Fibroblast of skin of left quadriceps (primary cell): ENCODE results near the gene LBX2.

Source experiments
- DNase-seq, 2 experiments: peaks; one replicate each; pipeline ENCODE4 v3.0.0-alpha.2; 2013; ENCODE audit warnings: low read depth in 2 of 2

The LBX2 gene

DNA sequence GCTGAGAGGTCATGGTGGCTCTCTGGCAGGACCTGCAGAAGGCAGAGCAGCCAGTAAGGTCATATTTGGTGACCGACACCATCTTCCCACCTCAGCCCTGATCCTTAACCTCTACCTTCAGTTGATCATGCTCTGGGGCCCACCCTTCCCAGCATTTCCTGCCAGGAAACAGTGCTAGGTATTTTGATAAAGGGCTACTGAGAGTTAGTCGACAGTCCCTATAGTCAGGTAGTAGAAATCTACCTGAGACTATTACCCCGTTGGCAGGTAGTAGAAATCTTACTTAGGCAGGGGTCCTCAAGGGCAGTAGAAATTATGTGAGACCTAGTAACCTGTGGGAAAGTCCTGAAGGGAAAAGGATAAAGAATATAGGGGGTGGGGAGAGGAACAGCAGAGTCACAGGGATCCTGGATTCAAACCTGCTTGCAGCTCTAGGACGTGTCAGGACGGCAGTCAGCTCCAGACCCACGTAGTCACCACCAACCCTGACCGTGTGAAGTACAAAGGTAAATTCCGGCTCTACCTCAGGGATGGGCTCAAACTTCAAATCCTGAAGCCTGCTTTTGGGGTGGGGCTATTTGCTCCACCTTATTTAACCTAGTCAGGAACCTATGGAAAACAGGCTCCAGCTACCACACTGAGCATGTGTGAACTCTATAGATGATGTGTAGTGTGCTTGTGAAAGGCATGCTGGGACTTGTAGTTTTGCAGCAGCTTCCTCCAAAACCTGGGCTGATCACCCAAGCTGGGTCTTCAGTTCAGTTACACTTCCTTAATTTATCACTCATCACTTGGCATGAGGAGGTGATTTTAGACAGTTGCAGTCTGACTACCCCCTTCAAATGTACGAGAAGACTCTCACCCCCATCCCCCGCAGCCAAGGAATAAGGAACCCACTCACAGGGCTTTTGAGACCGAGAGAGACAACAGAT lies 26.6 kb upstream of the LBX2 start, which contains the start of gene DQX1:
TSS of gene DQX1 (minus strand) at position 515 of the 932 bp plus-strand sequence. CDS start at position 13, 502 bp downstream.
- DNase-seq, result no peak

DNA sequence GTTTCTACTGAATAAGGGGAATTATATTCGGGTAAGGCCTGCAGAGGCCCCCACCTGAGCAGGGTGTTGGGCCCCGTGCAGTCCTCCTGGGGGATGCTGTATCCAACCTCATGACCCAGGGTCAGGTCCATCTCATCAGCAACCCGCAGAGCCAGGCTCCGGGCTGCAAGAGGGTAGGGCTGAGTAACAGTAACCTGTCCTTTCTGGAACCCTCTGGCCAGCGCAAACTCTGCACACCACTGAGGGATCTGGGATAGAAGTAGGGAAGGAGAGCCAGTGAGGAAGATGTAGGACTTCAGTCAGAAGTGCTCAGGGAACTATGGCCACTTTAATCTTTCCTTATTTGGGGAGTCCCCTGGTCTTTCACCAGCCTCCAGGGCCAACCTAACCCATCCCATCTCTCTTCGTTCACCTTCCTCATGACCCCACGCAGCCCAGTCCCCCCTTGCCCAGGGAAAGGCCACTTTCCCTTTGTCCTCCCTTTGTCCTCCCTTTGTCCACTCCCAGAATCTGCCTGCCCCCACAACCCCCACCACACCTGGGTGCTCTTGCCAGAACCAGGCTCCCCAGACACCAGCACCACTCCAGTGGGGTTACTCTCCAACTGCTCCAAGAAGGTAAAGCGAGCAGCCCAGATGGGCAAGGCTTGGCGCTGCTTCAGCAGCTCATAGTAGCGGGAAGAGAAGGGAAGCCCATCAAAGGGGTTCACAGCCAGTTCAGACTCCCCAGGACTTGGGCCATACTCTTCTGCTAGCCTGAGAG lies 25.7 kb upstream of the LBX2 start:
- DNase-seq, result no peak

DNA sequence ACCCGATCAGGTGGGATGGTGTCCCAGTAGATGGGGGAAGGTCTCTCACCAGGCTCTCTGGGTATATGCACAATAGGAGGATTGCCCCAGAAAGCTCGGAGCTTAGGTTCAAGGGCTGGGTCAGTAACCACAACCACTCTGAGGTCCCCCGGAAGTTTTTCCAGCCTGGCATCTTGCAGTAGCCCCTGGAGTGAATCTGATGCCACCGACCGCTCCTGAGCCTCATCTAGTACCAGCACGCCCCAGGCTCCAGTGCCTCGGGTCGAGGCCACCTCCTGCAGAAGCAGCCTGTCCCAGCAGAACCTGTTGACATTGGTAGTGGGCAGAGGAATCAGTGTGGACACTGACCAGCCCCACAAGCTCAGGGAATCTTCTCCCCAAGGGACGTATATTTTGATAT lies 24.6 kb upstream of the LBX2 start:
- no peak for DNase-seq

DNA sequence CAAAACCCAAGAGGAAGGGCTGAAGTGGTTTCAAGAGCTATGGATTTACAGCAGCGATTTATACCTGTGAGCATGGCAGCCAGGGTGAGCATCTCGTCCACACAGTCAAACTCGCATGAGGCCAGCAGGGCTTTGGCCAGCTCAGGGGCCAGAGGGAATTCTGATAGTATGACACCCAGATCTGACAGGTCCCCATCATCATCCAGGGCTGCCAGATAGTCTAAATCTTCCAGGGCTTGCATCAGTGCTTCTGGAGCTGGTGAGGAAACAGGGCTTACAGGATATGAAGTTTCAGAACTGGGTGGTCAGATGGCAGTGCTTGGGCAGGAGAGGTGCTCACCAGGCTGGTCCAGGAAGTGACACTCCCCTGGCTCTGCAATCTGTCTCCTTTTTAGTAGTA lies 23.1 kb upstream of the LBX2 start:
- no peak for DNase-seq

DNA sequence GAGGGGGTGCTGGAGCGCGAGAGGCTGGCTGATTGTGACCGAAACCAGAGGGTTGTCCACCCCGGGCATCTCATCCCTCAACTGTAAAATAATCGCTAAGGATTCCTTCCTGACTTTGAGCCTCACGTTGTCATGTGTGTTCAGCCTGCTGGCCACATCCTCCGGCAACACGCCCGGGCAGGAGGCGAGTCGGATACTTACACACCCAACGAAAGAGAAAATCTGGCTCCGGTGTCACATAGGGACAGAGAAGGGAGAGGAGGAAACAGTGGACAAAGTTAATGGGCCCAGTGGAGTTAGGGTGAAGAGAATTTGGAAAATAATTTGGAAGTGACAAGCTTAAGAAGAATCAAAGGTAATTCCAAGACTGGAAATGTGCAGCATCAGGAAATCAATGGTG lies 17.2 kb upstream of the LBX2 start:
- no peak for DNase-seq

DNA sequence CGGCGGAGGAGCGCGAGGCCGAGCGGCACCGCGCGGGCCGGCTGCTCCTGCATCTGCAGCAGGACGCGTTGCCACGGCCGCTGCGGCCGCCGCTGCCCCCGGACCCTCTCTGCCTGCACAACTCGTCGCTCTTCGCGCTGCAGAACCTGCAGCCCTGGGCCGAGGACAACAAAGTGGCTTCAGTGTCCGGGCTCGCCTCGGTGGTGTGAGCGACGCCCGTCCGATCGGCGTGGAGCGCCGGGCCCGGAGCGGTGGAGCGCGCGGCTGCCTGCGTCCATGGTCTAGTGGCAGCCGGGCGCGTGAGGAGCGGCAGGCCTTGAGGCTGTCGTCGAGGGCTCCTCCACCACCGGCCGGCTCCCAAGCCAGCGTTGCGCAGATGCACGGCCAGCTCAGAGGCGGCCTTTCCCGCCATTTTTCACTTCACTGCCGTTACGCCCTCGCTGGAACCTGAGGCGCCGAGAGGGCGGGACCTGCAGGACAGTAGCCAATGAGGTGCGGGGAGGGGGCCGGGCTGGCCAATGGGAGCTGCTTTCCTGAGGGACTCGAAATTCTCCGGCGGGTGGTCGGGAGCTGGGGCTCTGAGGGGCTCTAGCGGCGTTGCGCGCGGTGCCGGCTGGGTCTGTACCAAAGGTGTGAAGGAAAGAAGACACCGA lies 16.7 kb upstream of the LBX2 start:
- peak in 1 of 2 experiments; percentile 19 for DNase-seq

DNA sequence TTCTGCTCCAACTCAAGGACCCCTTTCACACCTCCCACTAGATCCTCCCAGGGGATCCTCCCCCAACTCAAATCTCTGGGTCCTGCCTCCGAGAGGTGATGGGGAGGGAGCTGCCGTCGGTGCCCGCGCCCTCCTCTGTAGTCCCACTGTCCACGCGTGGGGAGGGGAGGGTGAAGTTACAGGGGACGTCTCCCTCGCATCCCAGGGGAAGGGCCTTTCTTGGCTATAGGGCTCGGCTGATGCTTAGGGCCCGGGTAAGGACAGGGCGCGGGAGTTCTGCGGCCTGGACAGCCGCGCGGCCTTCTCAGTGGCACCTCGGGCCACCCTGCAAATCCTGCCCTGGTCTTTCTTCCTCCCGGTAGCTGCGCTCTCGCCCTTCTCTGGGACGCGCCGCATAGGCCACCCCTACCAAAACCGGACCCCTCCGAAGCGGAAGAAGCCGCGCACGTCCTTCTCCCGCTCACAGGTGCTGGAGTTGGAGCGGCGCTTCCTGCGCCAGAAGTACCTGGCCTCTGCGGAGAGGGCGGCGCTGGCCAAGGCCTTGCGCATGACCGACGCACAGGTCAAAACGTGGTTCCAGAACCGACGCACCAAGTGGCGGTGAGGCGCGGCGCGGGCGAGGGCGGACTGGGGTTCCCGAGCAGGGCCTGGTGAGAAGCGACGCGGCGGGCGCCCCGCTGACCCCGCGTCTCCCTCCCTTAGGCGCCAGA lies 16.0 kb upstream of the LBX2 start:
- DNase-seq, result no peak

DNA sequence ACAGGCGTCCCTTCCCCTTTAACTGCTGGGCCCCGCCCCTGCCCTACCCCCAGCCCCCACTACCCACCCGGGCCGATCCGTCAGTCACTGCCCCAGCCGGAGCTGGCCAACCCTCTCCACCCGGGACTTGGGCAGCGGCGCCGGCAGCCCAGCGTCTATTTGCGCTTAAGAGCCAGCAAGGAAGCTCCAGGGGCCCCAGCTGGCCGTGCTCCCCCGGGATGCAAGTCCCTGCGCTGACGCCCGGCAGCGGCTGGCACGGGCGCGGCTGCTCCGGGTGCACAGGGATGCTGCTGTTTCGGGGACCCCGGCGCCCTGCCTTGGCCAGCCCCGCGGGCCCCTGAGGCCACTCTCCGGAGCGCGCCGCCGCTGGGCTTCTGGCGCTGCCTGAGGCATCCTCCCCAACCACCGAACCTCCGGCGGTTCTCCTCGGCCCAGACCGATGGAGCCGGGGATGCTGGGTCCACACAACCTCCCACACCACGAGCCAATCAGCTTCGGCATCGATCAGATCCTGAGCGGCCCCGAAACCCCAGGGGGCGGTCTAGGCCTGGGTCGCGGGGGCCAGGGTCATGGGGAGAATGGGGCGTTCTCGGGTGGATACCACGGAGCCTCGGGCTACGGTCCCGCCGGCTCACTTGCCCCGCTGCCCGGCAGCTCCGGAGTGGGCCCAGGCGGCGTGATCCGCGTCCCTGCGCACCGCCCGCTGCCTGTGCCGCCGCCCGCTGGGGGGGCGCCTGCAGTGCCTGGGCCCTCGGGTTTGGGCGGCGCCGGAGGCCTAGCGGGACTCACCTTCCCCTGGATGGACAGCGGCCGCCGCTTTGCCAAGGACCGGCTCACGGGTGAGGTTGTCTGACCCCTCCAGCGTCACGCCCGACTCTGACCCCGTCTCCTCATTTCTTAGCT lies 15.2 kb upstream of the LBX2 start, which contains the start of gene TLX2:
TSS of gene TLX2 (plus strand) at position 83 of the 903 bp plus-strand sequence. CDS start at position 440, 357 bp downstream.
- DNase-seq, result no peak

DNA sequence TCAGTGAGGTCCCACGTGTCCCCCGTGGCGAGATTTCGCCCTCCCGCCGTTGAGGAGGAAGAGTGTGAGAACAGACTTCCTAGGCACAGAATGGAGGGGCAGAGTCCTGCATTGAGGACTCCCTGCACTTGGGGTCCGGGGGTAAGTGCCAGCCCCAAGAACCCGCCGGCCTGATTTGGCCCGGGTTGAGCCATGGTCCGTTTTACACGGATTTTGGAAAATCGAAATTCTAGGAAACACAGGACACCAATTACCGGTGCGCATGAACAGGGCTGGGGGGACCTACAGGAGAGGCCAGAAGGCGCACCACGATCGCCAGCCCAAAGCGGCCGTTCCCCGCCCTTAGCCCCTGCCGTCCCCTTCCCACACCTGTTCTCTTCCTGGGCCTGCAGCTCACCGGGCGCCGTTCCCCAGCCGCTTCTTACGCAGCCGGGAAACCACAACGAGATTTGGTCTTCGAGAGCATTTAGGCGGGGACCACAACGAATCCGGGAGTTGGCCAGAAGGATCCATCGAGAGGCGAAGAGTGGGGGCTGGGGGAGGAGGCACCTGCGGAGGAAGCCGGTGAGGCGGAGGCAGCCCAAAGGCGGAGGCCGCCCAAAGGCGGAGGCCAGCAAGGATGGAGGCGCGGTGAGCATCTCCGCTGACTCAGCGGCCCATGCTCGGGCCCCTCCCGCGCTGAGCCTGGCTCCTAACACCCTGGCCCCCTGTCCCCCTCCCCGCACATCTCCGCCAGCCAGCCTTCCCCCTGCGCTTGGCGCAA lies 14.4 kb upstream of the LBX2 start:
- DNase-seq, result no peak

DNA sequence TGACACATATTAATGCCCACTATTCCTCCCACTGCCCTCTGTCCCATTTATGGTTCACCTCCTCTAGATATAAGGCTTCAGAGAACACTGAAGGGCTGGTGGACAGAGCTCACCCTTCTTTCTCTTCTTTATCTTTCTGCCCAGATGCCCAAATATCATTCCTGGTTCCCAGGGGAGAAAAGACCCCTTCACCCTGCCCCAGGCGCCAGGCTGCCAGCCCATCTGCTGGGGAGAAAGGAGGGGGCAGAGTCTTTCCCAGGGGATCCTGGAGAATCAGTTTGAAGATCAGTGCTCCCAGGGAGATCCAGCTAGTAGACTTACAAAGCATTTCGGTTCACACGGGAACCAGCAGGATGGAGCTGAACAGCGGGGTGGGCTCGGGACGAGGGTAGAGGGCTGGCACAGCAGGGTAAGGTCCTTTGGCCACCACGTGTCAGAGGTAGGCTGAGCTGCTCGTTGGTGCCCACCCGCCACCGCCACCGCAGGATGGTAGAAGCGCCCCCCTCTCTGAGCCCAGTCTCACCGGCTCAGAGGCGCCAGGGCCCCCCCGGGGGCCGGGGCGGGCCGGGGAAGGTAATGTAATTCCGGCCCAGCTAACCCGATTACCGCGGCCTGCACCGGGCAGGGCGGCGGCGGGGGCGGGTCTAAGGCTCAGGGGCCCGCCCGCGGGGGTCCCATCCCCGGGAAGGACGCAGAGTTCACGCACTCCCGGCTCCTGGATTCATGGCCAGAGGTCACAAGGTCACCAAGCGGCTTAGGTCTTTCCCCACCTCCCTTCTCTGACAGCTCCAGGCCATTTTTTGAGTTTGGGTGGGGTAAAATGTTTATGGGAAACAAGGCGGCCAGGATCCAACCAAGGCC lies 13.6 kb upstream of the LBX2 start:
- DNase-seq, result no peak

DNA sequence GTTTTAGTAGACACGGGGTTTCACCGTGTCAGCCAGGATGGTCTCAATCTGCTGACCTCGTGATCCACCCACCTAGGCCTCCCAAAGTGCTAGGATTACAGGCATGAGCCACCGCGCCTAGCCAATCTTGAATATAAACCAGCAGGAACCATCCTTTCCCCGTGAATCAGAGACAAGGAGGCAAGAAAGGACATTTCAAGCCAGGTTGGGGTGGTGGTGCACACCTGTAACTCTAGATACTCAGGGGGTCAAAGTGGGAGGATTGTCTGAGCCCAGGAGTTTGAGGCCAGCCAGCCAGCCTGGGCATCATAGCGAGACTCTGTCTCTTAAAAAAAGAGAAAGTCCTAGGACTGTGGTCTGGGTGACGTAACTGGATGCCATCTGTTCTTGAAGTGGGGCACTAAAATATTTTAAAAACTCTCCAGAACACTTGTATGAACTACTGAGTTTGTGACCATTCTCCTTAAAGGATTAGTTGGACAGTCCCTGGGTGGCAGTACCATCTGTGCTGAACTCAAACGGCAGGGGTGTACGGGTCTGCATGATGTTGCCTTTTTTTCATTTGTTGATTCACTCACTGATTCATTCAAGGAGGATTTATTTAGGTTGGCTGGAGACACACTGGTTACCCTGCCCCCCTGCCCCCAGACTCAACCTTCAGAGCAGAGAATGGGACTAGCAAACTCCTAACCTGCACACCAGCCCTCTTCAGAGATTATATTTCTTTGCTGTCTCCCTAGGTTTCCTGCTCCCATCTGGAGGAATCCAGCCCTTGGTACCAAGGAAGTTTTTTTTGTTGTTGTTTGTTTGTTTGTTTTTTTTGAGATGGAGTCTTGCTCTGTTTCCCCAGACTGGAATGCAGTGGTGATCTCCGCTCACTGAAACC lies 11.9 kb upstream of the LBX2 start:
- DNase-seq, result no peak

DNA sequence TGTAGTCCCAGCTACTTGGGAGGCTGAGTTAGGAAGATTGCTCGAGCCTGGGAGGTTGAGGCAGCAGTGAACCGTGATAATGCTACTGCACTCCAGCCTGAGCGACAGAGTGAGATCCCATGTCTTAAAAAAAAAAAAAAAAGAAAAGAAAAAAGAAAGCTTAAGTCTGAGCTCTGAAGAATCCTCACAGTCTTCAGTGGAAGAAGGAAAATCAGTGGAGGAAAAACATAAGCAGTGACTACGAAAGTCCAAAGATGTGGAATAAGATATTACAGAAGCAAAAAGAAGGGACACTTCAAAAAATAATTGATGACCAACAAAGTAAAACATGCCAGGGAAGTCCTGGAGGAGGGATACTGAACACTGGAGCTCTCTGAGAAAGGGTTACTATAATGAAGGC lies 10.9 kb upstream of the LBX2 start:
- DNase-seq, result no peak

DNA sequence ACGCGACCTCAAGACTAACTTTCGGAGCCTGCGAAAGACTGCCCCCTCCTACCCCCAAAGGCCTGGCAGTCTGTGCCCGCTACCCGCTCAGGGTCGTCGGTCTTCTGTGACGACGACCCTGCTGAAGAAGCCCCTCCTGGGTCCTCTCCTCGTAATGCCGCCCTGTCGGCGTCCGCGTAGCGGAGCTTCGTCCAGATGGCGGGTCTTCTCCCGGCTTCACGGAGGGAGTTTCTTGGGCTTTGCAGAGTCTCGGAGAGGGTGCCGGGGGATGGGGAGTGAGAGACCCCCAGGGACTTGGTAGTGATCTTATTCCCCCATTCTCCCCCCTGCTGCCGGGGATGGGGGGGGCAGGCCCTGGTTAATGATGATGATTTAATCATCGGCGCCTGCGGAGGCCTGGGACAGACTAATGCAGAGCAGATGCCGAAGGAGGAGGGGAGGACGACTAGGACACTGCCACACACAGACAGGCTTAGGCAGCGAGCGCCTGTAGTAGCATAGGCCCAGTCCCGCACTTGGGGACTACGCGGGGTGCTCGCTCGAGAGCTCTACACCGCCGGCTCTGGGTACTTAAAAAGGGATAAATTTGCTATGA lies 8.6 kb upstream of the LBX2 start:
- DNase-seq, result peak; percentile 82

DNA sequence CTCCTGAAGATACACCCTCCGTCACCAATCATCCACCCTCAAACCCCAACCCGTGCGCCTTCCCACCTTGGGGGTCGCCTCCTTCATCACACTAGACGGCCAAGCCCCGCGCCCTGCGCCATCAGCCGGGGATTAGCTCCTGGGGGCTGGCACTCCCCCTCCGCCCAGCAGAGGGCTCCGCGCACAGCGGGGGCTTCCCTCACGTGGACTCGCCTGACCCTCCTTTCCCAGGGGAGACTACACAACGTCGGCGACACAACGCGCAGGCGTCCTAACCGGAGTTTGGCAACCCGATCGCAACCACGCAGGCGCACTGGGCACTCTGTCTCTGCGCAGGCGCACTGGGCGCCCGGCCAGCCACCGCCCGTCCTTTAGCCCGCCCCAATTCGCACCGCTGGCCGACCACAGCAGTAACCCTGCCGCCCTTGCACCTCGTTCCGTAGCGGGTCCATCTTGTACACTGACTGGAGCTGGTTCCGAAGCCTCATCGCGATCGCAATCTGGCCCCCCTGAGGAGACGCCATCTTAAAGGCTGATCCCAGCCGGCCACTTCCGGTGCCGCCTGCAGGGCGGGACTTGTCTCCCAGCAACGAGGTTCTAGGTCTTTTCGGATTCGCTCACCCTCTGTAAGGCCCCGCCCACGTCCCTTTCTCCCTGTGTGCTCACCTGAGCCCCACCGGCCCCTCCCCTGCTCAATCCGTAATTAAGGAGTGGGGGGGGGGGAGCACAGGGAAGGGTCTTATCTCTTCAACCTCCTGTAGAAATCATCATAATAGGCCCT lies 7.9 kb upstream of the LBX2 start, which contains the start of gene PCGF1:
TSS of gene PCGF1 (minus strand) at position 551 of the 781 bp plus-strand sequence. CDS start at position 524, 27 bp downstream.
- peak; percentile 96 to 97 for DNase-seq

DNA sequence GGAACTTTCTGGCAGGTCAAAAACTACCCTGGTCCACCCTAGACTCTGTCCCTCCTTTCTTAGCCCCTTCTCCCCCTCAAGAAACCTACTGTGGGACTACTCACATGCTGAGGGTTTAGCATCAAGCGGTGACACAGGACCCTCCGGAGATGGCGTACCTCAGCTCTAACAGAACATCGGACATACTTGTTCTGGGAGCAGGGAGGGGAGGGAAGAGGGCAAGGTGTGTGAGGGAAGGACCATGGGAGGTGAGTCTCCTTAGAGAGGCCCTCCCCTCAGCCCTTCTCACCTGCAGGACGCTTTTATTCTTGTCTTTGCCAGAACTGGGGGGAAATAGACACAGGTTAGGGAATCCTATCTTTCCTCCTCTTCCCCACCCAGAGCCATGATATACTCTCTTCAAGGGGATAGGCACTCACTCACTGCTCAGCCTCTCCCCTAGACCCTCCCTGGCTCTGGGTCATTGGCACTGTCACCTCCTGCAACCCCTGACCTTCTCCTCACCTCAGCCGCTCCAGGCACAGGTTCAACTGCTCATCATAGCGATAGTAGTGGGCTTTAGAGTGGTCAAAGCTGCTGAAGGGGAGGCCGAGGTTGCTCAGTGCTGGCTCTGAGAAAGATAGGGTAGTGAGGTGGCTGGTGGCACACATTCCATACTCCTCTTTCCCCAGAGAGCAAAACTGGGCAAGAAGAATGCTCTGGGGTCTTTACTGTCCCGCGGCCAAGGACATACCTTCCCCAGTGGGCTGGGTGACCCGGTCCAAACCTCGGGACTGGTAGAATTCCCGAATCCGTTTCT lies 6.2 kb upstream of the LBX2 start:
- DNase-seq, result no peak

DNA sequence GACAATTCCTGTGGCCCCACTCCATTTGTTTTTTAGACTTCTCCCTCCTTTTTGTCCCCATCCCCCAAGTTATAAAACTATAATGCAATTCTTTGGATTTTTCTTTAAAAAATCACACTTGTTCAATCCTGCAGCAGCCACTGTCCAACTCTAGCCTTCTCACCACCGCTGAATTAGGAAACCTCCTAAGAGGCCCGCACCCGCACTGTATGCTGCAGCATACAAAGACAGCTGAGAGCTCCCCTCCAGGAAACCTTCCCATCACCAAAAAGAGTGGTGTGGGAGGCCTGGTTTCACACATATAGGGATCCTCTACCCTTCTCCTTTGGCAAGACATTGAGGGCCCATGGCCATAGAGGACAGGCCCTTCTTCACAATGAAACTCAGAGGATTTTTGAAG lies 5.2 kb upstream of the LBX2 start:
- DNase-seq, result no peak
